A204.1 (cell line): ENCODE data around the gene SUN1.
"Not testable (repeated sequence)": the region's sequence is repeated elsewhere in the genome, so short reads cannot be mapped to it uniquely, and the experiment has no call there.

Experiments
- FAIRE-seq: peaks from 2 replicates; lab custom pipeline; 2012; peaks lifted over from hg19 to GRCh38; lab: Jason Lieb, UNC

The SUN1 gene

GRCh38 chr7:803796-804195, 28.5 kb upstream of the SUN1 start:
- not testable (repeated sequence) for FAIRE-seq

- FAIRE-seq = no peak
These were observed 27.0 kb upstream of the SUN1 start for GRCh38 chr7:805261-805660.

GRCh38 chr7:815284-816216, 16.7 kb upstream of the SUN1 start:
- no peak for FAIRE-seq

GRCh38 chr7:816300-816750, 16.0 kb upstream of the SUN1 start:
- no peak for FAIRE-seq

DNA sequence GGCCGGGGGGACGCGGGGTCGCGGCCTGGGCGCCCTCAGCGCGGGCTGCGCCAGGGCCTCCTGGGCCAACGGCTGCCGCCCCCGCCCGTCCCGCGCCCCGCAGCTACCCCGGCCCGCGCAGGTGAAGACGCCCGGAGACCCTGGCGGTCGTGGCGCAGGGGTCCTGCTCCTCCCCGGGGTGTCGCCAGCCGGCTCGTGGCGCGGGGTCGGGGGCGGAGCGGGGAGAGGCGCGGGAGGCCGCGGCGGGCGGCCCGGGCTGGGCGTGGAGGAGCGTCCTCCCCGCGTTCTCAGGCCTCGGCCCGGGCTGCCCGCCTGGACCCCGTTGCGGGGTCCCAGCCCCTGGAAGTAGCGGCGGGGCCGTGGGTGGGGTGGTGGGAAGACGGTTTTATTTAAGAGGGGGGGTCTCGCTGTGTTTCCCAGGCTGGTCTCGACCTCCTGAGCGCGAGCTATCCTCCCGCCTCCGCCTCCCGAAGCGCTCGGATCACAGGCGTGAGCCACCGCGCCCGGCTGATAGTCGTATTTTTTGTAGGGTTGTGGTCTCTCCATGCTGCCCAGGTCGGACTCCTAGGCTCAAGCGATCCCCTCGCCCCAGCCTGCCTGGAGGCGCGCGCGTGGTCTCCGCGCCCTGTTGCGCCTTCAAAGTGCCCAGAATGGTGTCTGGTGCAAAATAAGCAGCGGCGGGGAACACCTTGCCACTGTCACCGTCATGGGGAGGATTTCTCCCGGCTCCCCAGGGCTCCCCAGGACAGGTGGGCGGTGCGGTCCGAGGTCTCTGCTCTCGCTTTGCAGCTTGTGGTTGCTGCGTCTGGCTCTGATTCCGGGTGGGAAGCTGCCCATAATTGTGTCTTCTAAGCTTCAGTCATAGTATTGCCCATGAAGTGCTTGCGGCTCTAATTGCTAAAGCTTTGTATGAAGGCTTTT, 15.3 kb upstream of the SUN1 start:
- FAIRE-seq = no peak

- no peak for FAIRE-seq
These were observed 14.1 kb upstream of the SUN1 start for GRCh38 chr7:818031-818699.

DNA sequence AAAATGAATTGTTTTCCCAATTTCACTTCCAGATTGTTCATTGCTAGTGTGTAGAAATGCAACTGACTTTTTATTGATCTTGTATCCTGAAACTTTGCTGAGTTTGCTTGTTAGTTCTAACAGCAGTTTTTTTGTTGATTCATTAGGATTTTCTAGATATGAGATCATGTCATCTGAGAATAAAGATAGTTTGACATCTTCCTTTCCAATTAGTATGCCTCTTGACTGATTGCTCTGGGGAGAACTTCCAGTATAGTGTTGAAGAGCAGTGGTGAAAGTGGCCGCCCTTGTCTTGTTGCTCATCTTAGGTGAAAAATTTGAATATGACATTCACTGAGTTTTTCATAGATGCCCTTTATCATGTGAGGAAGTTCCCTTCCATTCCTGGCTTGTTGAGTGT, 11.9 kb upstream of the SUN1 start:
- FAIRE-seq = no peak

GRCh38 chr7:821688-822087, 10.6 kb upstream of the SUN1 start:
- no peak for FAIRE-seq

- no peak for FAIRE-seq
These were observed 9.5 kb upstream of the SUN1 start for GRCh38 chr7:822692-823276.

- no peak for FAIRE-seq
These were observed 8.6 kb upstream of the SUN1 start for GRCh38 chr7:823649-824048.

DNA sequence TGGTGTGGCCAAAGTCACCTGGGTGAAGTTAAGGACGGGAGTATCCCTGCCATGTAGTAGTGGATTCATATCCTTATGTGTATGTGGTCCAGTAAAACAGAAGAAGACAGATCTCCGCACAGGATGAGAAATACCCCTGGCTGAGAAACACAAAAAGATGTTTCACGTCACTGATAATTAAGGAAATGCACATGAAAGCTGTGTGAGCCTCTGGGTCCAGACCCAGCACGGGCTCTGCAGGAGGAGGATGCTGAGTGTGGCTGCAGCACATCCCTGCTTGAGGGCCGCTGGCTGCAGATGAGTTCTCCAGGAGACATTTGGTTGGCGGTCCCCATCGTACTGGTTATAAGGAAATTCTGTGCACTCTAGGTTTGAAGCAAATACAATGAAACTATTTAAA, 8.2 kb upstream of the SUN1 start:
- no peak for FAIRE-seq

DNA sequence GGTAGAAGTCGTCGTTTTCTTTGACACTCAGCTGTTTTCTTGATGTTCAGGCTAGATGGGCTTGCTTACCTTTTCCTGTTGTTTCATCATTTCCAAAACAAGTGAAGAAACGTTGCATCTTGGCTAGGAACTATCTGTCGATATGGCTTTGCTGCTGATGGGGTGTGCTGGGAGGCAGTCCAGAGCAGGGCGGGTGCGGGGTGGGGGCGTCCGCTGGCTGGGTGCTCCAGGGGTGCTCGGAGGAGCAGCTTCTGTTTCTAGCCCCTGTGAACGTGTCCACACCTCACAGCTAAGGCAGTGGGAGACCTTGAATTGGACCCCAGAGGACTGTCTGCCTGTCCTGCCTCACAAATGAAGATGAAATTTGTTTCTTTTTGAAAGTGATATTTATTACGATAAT, 7.6 kb upstream of the SUN1 start:
- FAIRE-seq = no peak

DNA sequence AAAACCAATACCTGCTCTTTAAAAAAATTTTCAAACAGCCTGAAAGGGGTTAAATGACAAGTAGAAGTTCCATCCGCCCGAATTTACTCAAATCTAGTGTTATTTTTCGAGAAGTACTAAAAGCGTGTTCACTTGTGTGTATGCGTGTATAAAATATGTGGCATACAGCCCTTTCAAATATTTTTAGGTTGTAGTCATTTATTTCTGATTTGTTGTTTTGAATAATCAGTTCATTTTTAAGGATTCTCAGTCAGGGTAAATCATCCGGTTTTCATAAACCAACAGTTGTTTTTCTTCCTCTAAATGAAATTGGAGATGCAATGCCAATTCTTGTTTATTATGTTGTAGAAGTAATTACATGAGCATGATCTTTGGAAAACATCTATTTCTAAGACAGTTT, 6.9 kb upstream of the SUN1 start:
- no peak for FAIRE-seq

GRCh38 chr7:826230-826917, 5.9 kb upstream of the SUN1 start:
- FAIRE-seq = no peak

- no peak for FAIRE-seq
These were observed 3.3 kb upstream of the SUN1 start for GRCh38 chr7:828793-829561.

DNA sequence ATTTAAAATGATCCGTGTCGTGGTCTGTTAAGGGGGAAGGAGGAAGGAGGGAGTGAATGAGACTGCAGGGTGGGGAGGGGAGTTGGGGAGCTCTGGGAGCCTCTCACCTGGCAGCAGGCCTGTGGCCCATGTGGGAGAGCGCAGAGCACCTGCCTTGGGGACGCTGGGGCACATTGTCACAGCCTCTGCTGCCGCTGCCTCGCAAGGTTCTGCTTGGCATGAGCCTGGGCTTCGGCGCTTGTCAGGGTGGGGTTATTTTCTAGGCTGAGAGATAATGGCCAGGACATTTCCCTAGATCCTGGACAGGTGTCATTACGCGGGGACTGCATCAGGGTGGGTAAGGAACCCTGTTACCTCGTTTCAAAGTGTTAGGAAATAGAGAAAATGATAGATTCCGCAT, 2.2 kb upstream of the SUN1 start:
- no peak for FAIRE-seq

GRCh38 chr7:831596-832166, 595 bp upstream of the SUN1 start:
- FAIRE-seq = no peak

DNA sequence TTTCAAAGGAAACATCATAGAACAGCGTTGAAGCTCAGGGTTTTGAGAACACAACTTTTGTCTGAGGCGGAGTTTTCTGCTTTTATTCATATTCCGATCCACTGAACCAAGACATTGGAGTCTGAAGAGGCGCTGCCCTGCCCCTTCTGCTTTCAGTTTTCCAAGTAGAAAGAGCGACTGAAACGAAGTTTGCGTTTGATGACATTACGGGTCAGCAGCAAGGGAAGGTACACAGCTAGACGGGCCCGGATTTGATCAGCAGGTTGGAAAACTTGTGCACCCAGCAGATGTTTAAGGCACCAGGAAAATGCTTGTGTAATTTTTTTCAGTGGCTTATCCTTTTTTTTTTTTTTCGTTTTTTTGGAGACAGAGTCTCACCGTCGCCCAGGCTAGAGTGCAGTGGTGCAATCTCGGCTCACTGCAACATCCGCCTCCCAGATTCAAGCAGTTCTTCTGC, 720 bp downstream of the SUN1 start:
- no peak for FAIRE-seq

GRCh38 chr7:833601-834258, 1.5 kb downstream of the SUN1 start:
- no peak for FAIRE-seq

DNA sequence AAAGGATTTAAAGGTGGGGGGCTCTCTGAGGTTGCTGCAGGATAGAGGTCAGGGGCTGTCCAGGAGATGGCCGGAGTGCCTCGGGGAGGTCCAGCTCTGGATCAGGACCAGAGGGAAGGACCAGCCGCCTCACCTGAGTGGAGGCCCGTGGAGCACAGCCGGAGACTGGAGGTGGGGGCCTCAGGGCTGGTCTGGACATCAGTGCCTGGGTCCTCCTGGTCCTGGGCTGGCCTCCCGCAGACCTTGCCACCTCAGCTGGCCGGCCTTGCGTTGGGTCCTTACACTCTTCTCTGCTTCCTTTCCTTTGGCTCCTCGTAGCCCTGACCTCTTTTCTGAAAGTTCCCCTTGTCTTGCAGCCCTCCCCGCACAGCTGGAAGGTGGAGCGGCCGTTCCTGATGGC, 2.0 kb downstream of the SUN1 start:
- no peak for FAIRE-seq
